Mucosa of rectum (tissue), 2 donors: ENCODE data around the gene FOXF1.

Source experiments
- H3K27ac ChIP-seq, 2 donors: one replicate each; pipeline ENCODE4 v1.7.0; 2013; ENCODE audit warnings: inconsistent platforms in 2 of 2, low read depth in 2 of 2, low read length in 2 of 2
- H3K27me3 ChIP-seq, 2 donors: one replicate each; pipeline ENCODE4 v1.7.0; 2013; ENCODE audit warnings: low read length in 2 of 2; ENCODE audit not compliant: control insufficient read depth in 2 of 2, insufficient read depth in 2 of 2
- H3K36me3 ChIP-seq, 2 donors: one replicate each; pipeline ENCODE4 v1.7.0; 2013; ENCODE audit warnings: low read length in 2 of 2; ENCODE audit not compliant: control insufficient read depth in 2 of 2, insufficient read depth in 2 of 2
- H3K4me1 ChIP-seq, 2 donors: one replicate each; pipeline ENCODE4 v1.7.0; 2013; ENCODE audit warnings: low read length in 2 of 2, mild to moderate bottlenecking in 1 of 2; ENCODE audit not compliant: control insufficient read depth in 2 of 2, insufficient read depth in 2 of 2
- H3K4me3 ChIP-seq, 2 donors: one replicate each; pipeline ENCODE4 v1.7.0; 2013; ENCODE audit warnings: low read length in 2 of 2
- H3K9ac ChIP-seq, 2 donors: one replicate each; pipeline ENCODE4 v1.7.0; 2013; ENCODE audit warnings: low read length in 2 of 2, low read depth in 1 of 2, mild to moderate bottlenecking in 1 of 2
- H3K9me3 ChIP-seq, 2 donors: one replicate each; pipeline ENCODE4 v1.7.0; 2013; ENCODE audit warnings: low read length in 2 of 2; ENCODE audit not compliant: control insufficient read depth in 2 of 2
- donor health status: healthy.
- donor health status: Normal muscosa, but diverticular disease.

The FOXF1 gene

GRCh38 chr16:86556576-86556975 lies 46.2 kb downstream of the FOXF1 start:
- H3K36me3 ChIP-seq: peaks cover 0 to 3% of the 10 kb centered on the region in 2 donors
- H3K9ac ChIP-seq: no peak overlapping the region
- no peaks in the 10 kb centered on the region for H3K9me3 ChIP-seq
- no peak overlapping the region for H3K4me3 ChIP-seq
- peaks cover 9 to 11% of the 10 kb centered on the region in 2 donors for H3K4me1 ChIP-seq
- peaks cover 0 to 4% of the 10 kb centered on the region in 2 donors for H3K27me3 ChIP-seq
- H3K27ac ChIP-seq: no peak overlapping the region

- Histone ChIP-seq H3K27ac (no peak overlapping the region), H3K4me1 (peaks cover 9 to 11% of the 10 kb centered on the region in 2 donors), H3K4me3 (no peak overlapping the region), H3K9me3 (no peaks in the 10 kb centered on the region), H3K9ac (no peak overlapping the region), H3K27me3 (peaks cover 0 to 4% of the 10 kb centered on the region in 2 donors), H3K36me3 (no peaks in the 10 kb centered on the region)
Observed at GRCh38 chr16:86557587-86557986, 47.3 kb downstream of the FOXF1 start.

- no peak overlapping the region for H3K4me3 ChIP-seq
- peaks cover 9 to 11% of the 10 kb centered on the region in 2 donors for H3K4me1 ChIP-seq
- no peak overlapping the region for H3K27ac ChIP-seq
- no peaks in the 10 kb centered on the region for H3K9me3 ChIP-seq
- no peak overlapping the region for H3K9ac ChIP-seq
- peaks cover 0 to 4% of the 10 kb centered on the region in 2 donors for H3K27me3 ChIP-seq
- no peaks in the 10 kb centered on the region for H3K36me3 ChIP-seq
Observed at GRCh38 chr16:86558355-86559193, 48.2 kb downstream of the FOXF1 start.

- Histone ChIP-seq H3K27ac (no peak overlapping the region), H3K4me3 (no peak overlapping the region), H3K27me3 (peaks cover 7 to 13% of the 10 kb centered on the region in 2 donors), H3K36me3 (no peaks in the 10 kb centered on the region), H3K4me1 (peaks cover 6 to 12% of the 10 kb centered on the region in 2 donors), H3K9ac (no peak overlapping the region), H3K9me3 (no peaks in the 10 kb centered on the region)
Observed at GRCh38 chr16:86559802-86560305, 49.5 kb downstream of the FOXF1 start.

- Histone ChIP-seq H3K27ac (no peak overlapping the region), H3K4me3 (no peak overlapping the region), H3K4me1 (peaks cover 0 to 7% of the 10 kb centered on the region in 2 donors), H3K36me3 (no peaks in the 10 kb centered on the region), H3K9me3 (no peaks in the 10 kb centered on the region), H3K9ac (no peak overlapping the region), H3K27me3 (peaks cover 24 to 29% of the 10 kb centered on the region in 2 donors)
Observed at GRCh38 chr16:86562356-86562755, 52.0 kb downstream of the FOXF1 start.

- Histone ChIP-seq H3K27me3 (peaks cover 30 to 31% of the 10 kb centered on the region in 2 donors), H3K9ac (no peak overlapping the region), H3K4me3 (peak overlapping the region; percentile 12 to 23)
Observed at GRCh38 chr16:86563469-86564345, 53.4 kb downstream of the FOXF1 start.

More at GRCh38 chr16:86563469-86564345, 53.4 kb downstream of the FOXF1 start:
- no peak overlapping the region for H3K27ac ChIP-seq
- no peaks in the 10 kb centered on the region for H3K36me3 ChIP-seq
- peaks cover 0 to 7% of the 10 kb centered on the region in 2 donors for H3K4me1 ChIP-seq
- H3K9me3 ChIP-seq: no peaks in the 10 kb centered on the region
